ENCODE data around the gene INPP5D.
"Not testable (repeated sequence)": the region's sequence is repeated elsewhere in the genome, so short reads cannot be mapped to it uniquely, and the experiment has no call there.

Gene INPP5D

GRCh38 chr2:233048569-233049193 lies 11.5 kb upstream of the INPP5D start:
- no peak overlapping the region for H3K4me3 ChIP-seq (ENCODE audit: low read length)
- no peak overlapping the region for H3K9ac ChIP-seq (ENCODE audit: low read length)
- H3K27ac ChIP-seq (ENCODE audit: low read depth, low read length), result no peak overlapping the region

GRCh38 chr2:233049194-233049761 lies 10.9 kb upstream of the INPP5D start:
- Histone ChIP-seq H3K4me1 (ENCODE audit: control insufficient read depth, insufficient read depth, low read length) (no peaks in the 10 kb centered on the region), H3K27ac (ENCODE audit: low read depth, low read length) (no peak overlapping the region)

More at GRCh38 chr2:233048569-233049193, 11.5 kb upstream of the INPP5D start:
- Histone ChIP-seq H3K4me1 (ENCODE audit: control insufficient read depth, insufficient read depth, low read length) (no peaks in the 10 kb centered on the region), H3K27me3 (ENCODE audit: control insufficient read depth, insufficient read depth, low read length) (no peaks in the 10 kb centered on the region), H3K36me3 (ENCODE audit: control insufficient read depth, insufficient read depth, low read length) (no peaks in the 10 kb centered on the region)

GRCh38 chr2:233051241-233052149 lies 8.6 kb upstream of the INPP5D start:
- no peak overlapping the region for H3K27ac ChIP-seq (ENCODE audit: low read depth, low read length)
- H3K36me3 ChIP-seq (ENCODE audit: control insufficient read depth, insufficient read depth, low read length), result no peaks in the 10 kb centered on the region
- H3K9ac ChIP-seq (ENCODE audit: low read length), result no peak overlapping the region
- no peaks in the 10 kb centered on the region for H3K27me3 ChIP-seq (ENCODE audit: control insufficient read depth, insufficient read depth, low read length)
- H3K4me3 ChIP-seq (ENCODE audit: low read length), result no peak overlapping the region
- H3K4me1 ChIP-seq (ENCODE audit: control insufficient read depth, insufficient read depth, low read length), result no peaks in the 10 kb centered on the region

More at GRCh38 chr2:233049194-233049761, 10.9 kb upstream of the INPP5D start:
- no peak overlapping the region for H3K9ac ChIP-seq (ENCODE audit: low read length)
- no peaks in the 10 kb centered on the region for H3K27me3 ChIP-seq (ENCODE audit: control insufficient read depth, insufficient read depth, low read length)
- no peak overlapping the region for H3K4me3 ChIP-seq (ENCODE audit: low read length)
- H3K36me3 ChIP-seq (ENCODE audit: control insufficient read depth, insufficient read depth, low read length), result no peaks in the 10 kb centered on the region

- not testable (repeated sequence) for H3K4me1 ChIP-seq (ENCODE audit: control insufficient read depth, insufficient read depth, low read length); H3K4me3 ChIP-seq (ENCODE audit: low read length); H3K36me3 ChIP-seq (ENCODE audit: control insufficient read depth, insufficient read depth, low read length); H3K27me3 ChIP-seq (ENCODE audit: control insufficient read depth, insufficient read depth, low read length); H3K27ac ChIP-seq (ENCODE audit: low read depth, low read length); H3K9ac ChIP-seq (ENCODE audit: low read length)
Observed at GRCh38 chr2:233052517-233052916, 7.6 kb upstream of the INPP5D start.

- Histone ChIP-seq H3K4me1 (ENCODE audit: control insufficient read depth, insufficient read depth, low read length) (no peaks in the 10 kb centered on the region), H3K4me3 (ENCODE audit: low read length) (no peak overlapping the region), H3K27me3 (ENCODE audit: control insufficient read depth, insufficient read depth, low read length) (no peaks in the 10 kb centered on the region), H3K27ac (ENCODE audit: low read depth, low read length) (no peak overlapping the region), H3K36me3 (ENCODE audit: control insufficient read depth, insufficient read depth, low read length) (no peaks in the 10 kb centered on the region), H3K9ac (ENCODE audit: low read length) (no peak overlapping the region)
Observed at GRCh38 chr2:233053928-233054784, 6.0 kb upstream of the INPP5D start.

- Histone ChIP-seq H3K9ac (ENCODE audit: low read length) (no peak overlapping the region), H3K27me3 (ENCODE audit: control insufficient read depth, insufficient read depth, low read length) (no peaks in the 10 kb centered on the region), H3K4me1 (ENCODE audit: control insufficient read depth, insufficient read depth, low read length) (no peaks in the 10 kb centered on the region), H3K4me3 (ENCODE audit: low read length) (no peak overlapping the region), H3K27ac (ENCODE audit: low read depth, low read length) (no peak overlapping the region), H3K36me3 (ENCODE audit: control insufficient read depth, insufficient read depth, low read length) (no peaks in the 10 kb centered on the region)
Observed at GRCh38 chr2:233055362-233055761, 4.8 kb upstream of the INPP5D start.

GRCh38 chr2:233056961-233057605 lies 3.1 kb upstream of the INPP5D start:
- no peak overlapping the region for H3K4me3 ChIP-seq (ENCODE audit: low read length)
- no peak overlapping the region for H3K9ac ChIP-seq (ENCODE audit: low read length)
- H3K27me3 ChIP-seq (ENCODE audit: control insufficient read depth, insufficient read depth, low read length), result no peaks in the 10 kb centered on the region
- H3K27ac ChIP-seq (ENCODE audit: low read depth, low read length), result no peak overlapping the region
- no peaks in the 10 kb centered on the region for H3K4me1 ChIP-seq (ENCODE audit: control insufficient read depth, insufficient read depth, low read length)
- no peaks in the 10 kb centered on the region for H3K36me3 ChIP-seq (ENCODE audit: control insufficient read depth, insufficient read depth, low read length)

- H3K27ac ChIP-seq (ENCODE audit: low read depth, low read length), result no peak overlapping the region
- no peak overlapping the region for H3K9ac ChIP-seq (ENCODE audit: low read length)
- no peak overlapping the region for H3K4me3 ChIP-seq (ENCODE audit: low read length)
- no peaks in the 10 kb centered on the region for H3K4me1 ChIP-seq (ENCODE audit: control insufficient read depth, insufficient read depth, low read length)
- H3K27me3 ChIP-seq (ENCODE audit: control insufficient read depth, insufficient read depth, low read length), result no peaks in the 10 kb centered on the region
- no peaks in the 10 kb centered on the region for H3K36me3 ChIP-seq (ENCODE audit: control insufficient read depth, insufficient read depth, low read length)
Observed at GRCh38 chr2:233058717-233059546, 1.2 kb upstream of the INPP5D start.

- Histone ChIP-seq H3K9ac (ENCODE audit: low read length) (no peak overlapping the region), H3K36me3 (ENCODE audit: control insufficient read depth, insufficient read depth, low read length) (no peaks in the 10 kb centered on the region), H3K27me3 (ENCODE audit: control insufficient read depth, insufficient read depth, low read length) (no peaks in the 10 kb centered on the region), H3K4me3 (ENCODE audit: low read length) (peak overlapping the region; percentile 59), H3K27ac (ENCODE audit: low read depth, low read length) (no peak overlapping the region), H3K4me1 (ENCODE audit: control insufficient read depth, insufficient read depth, low read length) (no peaks in the 10 kb centered on the region)
Observed at GRCh38 chr2:233059547-233059796, 670 bp upstream of the INPP5D start.

GRCh38 chr2:233060501-233060979 lies 398 bp downstream of the INPP5D start:
- Histone ChIP-seq H3K4me1 (ENCODE audit: control insufficient read depth, insufficient read depth, low read length) (no peaks in the 10 kb centered on the region), H3K27me3 (ENCODE audit: control insufficient read depth, insufficient read depth, low read length) (no peaks in the 10 kb centered on the region), H3K9ac (ENCODE audit: low read length) (peak overlapping the region; percentile 78), H3K36me3 (ENCODE audit: control insufficient read depth, insufficient read depth, low read length) (no peaks in the 10 kb centered on the region), H3K4me3 (ENCODE audit: low read length) (peak overlapping the region; percentile 59), H3K27ac (ENCODE audit: low read depth, low read length) (peak overlapping the region; percentile 50)

GRCh38 chr2:233060980-233061590 lies 943 bp downstream of the INPP5D start:
- peak overlapping the region; percentile 78 for H3K9ac ChIP-seq (ENCODE audit: low read length)
- no peak overlapping the region for H3K27ac ChIP-seq (ENCODE audit: low read depth, low read length)
- no peaks in the 10 kb centered on the region for H3K27me3 ChIP-seq (ENCODE audit: control insufficient read depth, insufficient read depth, low read length)
- no peaks in the 10 kb centered on the region for H3K36me3 ChIP-seq (ENCODE audit: control insufficient read depth, insufficient read depth, low read length)
- peak overlapping the region; percentile 59 for H3K4me3 ChIP-seq (ENCODE audit: low read length)
- no peaks in the 10 kb centered on the region for H3K4me1 ChIP-seq (ENCODE audit: control insufficient read depth, insufficient read depth, low read length)

Measured in rectal smooth muscle tissue (tissue), 1 donor.